H9 (cell line): ENCODE measurements around the gene PRR16. TPM values are rescaled to one million over a fixed set of nuclear protein-coding genes. Genes with fewer than 3 reads are reported as not detected.

Experiments used
- DNase-seq: peaks from one replicate; pipeline ENCODE4 v3.0.0-alpha.2; 2017
- H2AFZ ChIP-seq: one replicate; pipeline ENCODE4 v1.6.1; 2013; ENCODE audit warnings: mild to moderate bottlenecking, low read length, control low read depth, moderate library complexity
- H2AK5ac ChIP-seq: 2 replicates; pipeline ENCODE4 v1.6.1; 2013; ENCODE audit warnings: low read length, control low read depth, mixed read lengths; ENCODE audit not compliant: insufficient read length
- H2BK120ac ChIP-seq: one replicate; pipeline ENCODE4 v1.6.1; 2013; ENCODE audit warnings: low read depth, mild to moderate bottlenecking, low read length, control low read depth, inconsistent platforms; ENCODE audit not compliant: poor library complexity, severe bottlenecking
- H2BK12ac ChIP-seq: 2 replicates; pipeline ENCODE4 v1.6.1; 2013; ENCODE audit warnings: low read length, control low read depth, mixed read lengths, low read depth; ENCODE audit not compliant: insufficient read length
- H2BK15ac ChIP-seq: 2 replicates; pipeline ENCODE4 v1.6.1; 2013; ENCODE audit warnings: low read depth, low read length, control low read depth
- H2BK20ac ChIP-seq: one replicate; pipeline ENCODE4 v1.6.1; 2013; ENCODE audit warnings: low read depth, mild to moderate bottlenecking, low read length, control low read depth, inconsistent platforms; ENCODE audit not compliant: poor library complexity, severe bottlenecking
- H2BK5ac ChIP-seq: 2 replicates; pipeline ENCODE4 v1.6.1; 2013; ENCODE audit warnings: low read length, control low read depth, mixed read lengths; ENCODE audit not compliant: insufficient read length
- H3K14ac ChIP-seq: 2 replicates; pipeline ENCODE4 v1.6.1; 2013; ENCODE audit warnings: low read length, control low read depth; ENCODE audit not compliant: insufficient read depth
- H3K18ac ChIP-seq: 2 replicates; pipeline ENCODE4 v1.6.1; 2013; ENCODE audit warnings: low read depth, mild to moderate bottlenecking, mixed read lengths, low read length, control low read depth; ENCODE audit not compliant: insufficient read length
- H3K23ac ChIP-seq: 2 replicates; pipeline ENCODE4 v1.6.1; 2013; ENCODE audit warnings: low read length, control low read depth, mixed read lengths, low read depth; ENCODE audit not compliant: insufficient read length
- H3K23me2 ChIP-seq: 2 replicates; pipeline ENCODE4 v1.6.1; 2013; ENCODE audit warnings: low read depth, mild to moderate bottlenecking, mixed read lengths, low read length, control low read depth; ENCODE audit not compliant: insufficient read length, poor library complexity, severe bottlenecking
- H3K27ac ChIP-seq: 2 replicates; pipeline ENCODE4 v1.5.1; 2013; ENCODE audit warnings: low read length, control low read depth, mixed read lengths, low read depth; ENCODE audit not compliant: insufficient read length
- H3K27me3 ChIP-seq: 2 replicates; pipeline ENCODE4 v1.6.1; 2013; ENCODE audit warnings: low read length, control low read depth, inconsistent platforms; ENCODE audit not compliant: insufficient read depth
- H3K4ac ChIP-seq: 2 replicates; pipeline ENCODE4 v1.6.1; 2013; ENCODE audit warnings: low read depth, mild to moderate bottlenecking, control low read depth, inconsistent platforms, low read length, moderate library complexity
- H3K4me1 ChIP-seq: 2 replicates; pipeline ENCODE4 v1.6.1; 2013; ENCODE audit warnings: low read length, control low read depth, inconsistent platforms; ENCODE audit not compliant: insufficient read depth
- H3K4me2 ChIP-seq: 2 replicates; pipeline ENCODE4 v1.6.1; 2013; ENCODE audit warnings: low read length, control low read depth, mixed read lengths; ENCODE audit not compliant: insufficient read length, insufficient read depth
- H3K56ac ChIP-seq: 2 replicates; pipeline ENCODE4 v1.6.1; 2013; ENCODE audit warnings: low read depth, mild to moderate bottlenecking, mixed read lengths, low read length, control low read depth; ENCODE audit not compliant: insufficient read length
- H3K79me1 ChIP-seq: 2 replicates; pipeline ENCODE4 v1.6.1; 2013; ENCODE audit warnings: low read depth, mild to moderate bottlenecking, moderate library complexity, low read length, control low read depth, inconsistent platforms; ENCODE audit not compliant: insufficient read depth, poor library complexity, severe bottlenecking
- H3K79me2 ChIP-seq: 2 replicates; pipeline ENCODE4 v1.6.1; 2013; ENCODE audit warnings: low read length, control low read depth, inconsistent platforms; ENCODE audit not compliant: insufficient read depth
- H3K9ac ChIP-seq: 2 replicates; pipeline ENCODE4 v1.6.1; 2013; ENCODE audit warnings: low read length, control low read depth, mixed read lengths; ENCODE audit not compliant: insufficient read length; ENCODE audit errors: extremely low read depth
- H3K9me3 ChIP-seq: one replicate; pipeline ENCODE4 v1.6.1; 2013; ENCODE audit warnings: low read depth, low read length, inconsistent platforms; ENCODE audit not compliant: control insufficient read depth
- H3T11ph ChIP-seq: one replicate; pipeline ENCODE4 v1.6.1; 2013; ENCODE audit warnings: mild to moderate bottlenecking, low read length, control low read depth, inconsistent platforms
- H4K20me1 ChIP-seq: one replicate; pipeline ENCODE4 v1.6.1; 2013; ENCODE audit not compliant: control insufficient read depth, insufficient read length, insufficient read depth
- H4K5ac ChIP-seq: 2 replicates; pipeline ENCODE4 v1.6.1; 2013; ENCODE audit warnings: low read depth, mild to moderate bottlenecking, mixed read lengths, low read length, control low read depth; ENCODE audit not compliant: insufficient read length
- H4K8ac ChIP-seq: replicated peaks from 2 replicates; pipeline ENCODE4 v1.6.1; 2013; ENCODE audit warnings: low read length, control low read depth, mixed read lengths, low read depth; ENCODE audit not compliant: insufficient read length
- H4K91ac ChIP-seq: 2 replicates; pipeline ENCODE4 v1.6.1; 2013; ENCODE audit warnings: low read depth, mild to moderate bottlenecking, moderate library complexity, mixed read lengths, low read length, control low read depth; ENCODE audit not compliant: insufficient read length
- H3K27ac Mint-ChIP-seq, 3 experiments: 2 replicates in 2 of 3; 3 replicates in 1 of 3; pipeline ENCODE4 v1.8.0; 2020 to 2021; ENCODE audit warnings: mixed read lengths in 3 of 3, mild to moderate bottlenecking in 1 of 3, moderate library complexity in 1 of 3
- H3K27me3 Mint-ChIP-seq: 2 replicates; pipeline ENCODE4 v1.8.0; 2021; ENCODE audit warnings: low read depth, mild to moderate bottlenecking, moderate library complexity, mixed read lengths
- H3K36me3 Mint-ChIP-seq, 3 experiments: 2 replicates in 2 of 3; 3 replicates in 1 of 3; pipeline ENCODE4 v1.8.0; 2020 to 2021; ENCODE audit warnings: low read depth in 3 of 3, mixed read lengths in 3 of 3; ENCODE audit not compliant: insufficient read depth in 1 of 3
- H3K4me1 Mint-ChIP-seq, 2 experiments: 2 replicates each; pipeline ENCODE4 v1.8.0; 2020; ENCODE audit warnings: mixed read lengths in 2 of 2
- H3K4me3 Mint-ChIP-seq, 2 experiments: 2 replicates in 1 of 2; 3 replicates in 1 of 2; pipeline ENCODE4 v1.8.0; 2020 to 2021; ENCODE audit warnings: mild to moderate bottlenecking in 2 of 2, mixed read lengths in 2 of 2, moderate library complexity in 1 of 2
- H3K9me3 Mint-ChIP-seq, 2 experiments: 2 replicates in 1 of 2; 3 replicates in 1 of 2; pipeline ENCODE4 v1.8.0; 2020; ENCODE audit warnings: mild to moderate bottlenecking in 2 of 2, mixed read lengths in 2 of 2, moderate library complexity in 1 of 2
- WGBS: extraction: QIAGEN DNeasy Blood & Tissue Kit; methylation state at CpG from one replicate; pipeline ENCODE4 v1.1.7; 2013; ENCODE audit warnings: missing lambda C conversion rate, low lambda C conversion rate, mixed read lengths; ENCODE audit not compliant: insufficient read length; ENCODE audit errors: extremely low coverage; 5-methylcytosine and 5-hydroxymethylcytosine counted together
- total RNA-seq: library from RNA; stranded (reverse); gene quantifications from 2 replicates; pipeline ENCODE4 v1.2.1, GENCODE V29; 2021
- TF ChIP-seq, protein P1 (sequence below): fragments of 200-600 bp; sonication (generic); conservative IDR thresholded peaks from 3 replicates; pipeline ENCODE4 v1.8.0; 2021; ENCODE audit warnings: antibody characterized with exemption, mild to moderate bottlenecking

The PRR16 gene
- total RNA-seq, 1 experiment from 2014 or later = 0.13 TPM

DNA sequence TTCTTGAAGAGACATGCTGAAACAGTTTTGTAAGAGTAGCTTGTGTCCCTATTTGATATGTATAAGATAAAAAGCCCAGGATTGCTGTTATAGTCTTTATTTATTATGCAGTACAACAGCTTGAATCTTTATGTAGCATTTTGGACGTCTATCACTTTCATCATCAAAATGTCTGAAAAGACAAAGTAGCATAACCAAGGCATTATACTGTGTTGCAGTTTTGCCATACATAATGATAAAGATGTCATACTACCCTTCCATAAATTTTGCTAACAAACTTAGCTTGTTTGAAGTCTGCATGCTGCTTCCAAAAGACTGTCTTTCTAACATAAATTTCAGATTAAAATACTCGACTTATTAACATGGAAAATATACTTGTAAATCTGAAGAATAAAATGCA lies 127.8 kb downstream of the PRR16 start:
- H2BK5ac ChIP-seq = no peak overlapping the region
- Mint-ChIP-seq H3K9me3 (no peaks in the 10 kb centered on the region), H3K4me1 (no peaks in the 10 kb centered on the region), H3K27me3 (no peaks in the 10 kb centered on the region; the same call in 1 of the 2 replicates), H3K27ac (no peak overlapping the region), H3K36me3 (no peaks in the 10 kb centered on the region), H3K4me3 (no peak overlapping the region)
- no peak overlapping the region for H3K56ac ChIP-seq
- H3K4me2 ChIP-seq = no peak overlapping the region
- no peak for DNase-seq
- no peaks in the 10 kb centered on the region for H4K20me1 ChIP-seq
- H3K79me2 ChIP-seq = no peaks in the 10 kb centered on the region
- no peak overlapping the region for H3T11ph ChIP-seq
- no peaks in the 10 kb centered on the region for H3K27me3 ChIP-seq
- H3K79me1 ChIP-seq = no peaks in the 10 kb centered on the region
- H2BK15ac ChIP-seq = no peak overlapping the region
- H3K18ac ChIP-seq = no peak overlapping the region
- WGBS = no CpG with 5 or more reads among the region's 2 CpGs
- no peak overlapping the region for H3K9ac ChIP-seq
- H3K14ac ChIP-seq = no peak overlapping the region
- no peaks in the 10 kb centered on the region for H3K23me2 ChIP-seq
- no peak overlapping the region for H3K23ac ChIP-seq
- H3K4me1 ChIP-seq = no peaks in the 10 kb centered on the region
- TF ChIP-seq, protein P1, sequence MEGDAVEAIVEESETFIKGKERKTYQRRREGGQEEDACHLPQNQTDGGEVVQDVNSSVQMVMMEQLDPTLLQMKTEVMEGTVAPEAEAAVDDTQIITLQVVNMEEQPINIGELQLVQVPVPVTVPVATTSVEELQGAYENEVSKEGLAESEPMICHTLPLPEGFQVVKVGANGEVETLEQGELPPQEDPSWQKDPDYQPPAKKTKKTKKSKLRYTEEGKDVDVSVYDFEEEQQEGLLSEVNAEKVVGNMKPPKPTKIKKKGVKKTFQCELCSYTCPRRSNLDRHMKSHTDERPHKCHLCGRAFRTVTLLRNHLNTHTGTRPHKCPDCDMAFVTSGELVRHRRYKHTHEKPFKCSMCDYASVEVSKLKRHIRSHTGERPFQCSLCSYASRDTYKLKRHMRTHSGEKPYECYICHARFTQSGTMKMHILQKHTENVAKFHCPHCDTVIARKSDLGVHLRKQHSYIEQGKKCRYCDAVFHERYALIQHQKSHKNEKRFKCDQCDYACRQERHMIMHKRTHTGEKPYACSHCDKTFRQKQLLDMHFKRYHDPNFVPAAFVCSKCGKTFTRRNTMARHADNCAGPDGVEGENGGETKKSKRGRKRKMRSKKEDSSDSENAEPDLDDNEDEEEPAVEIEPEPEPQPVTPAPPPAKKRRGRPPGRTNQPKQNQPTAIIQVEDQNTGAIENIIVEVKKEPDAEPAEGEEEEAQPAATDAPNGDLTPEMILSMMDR = no peak
- no peak overlapping the region for H2BK20ac ChIP-seq
- H3K4ac ChIP-seq = no peak overlapping the region
- no peak overlapping the region for H2AK5ac ChIP-seq
- H4K8ac ChIP-seq = no peak overlapping the region
- H4K91ac ChIP-seq = no peak overlapping the region
- no peak overlapping the region for H3K27ac ChIP-seq
- no peaks in the 10 kb centered on the region for H3K9me3 ChIP-seq
- H2AFZ ChIP-seq = no peak overlapping the region
- H2BK12ac ChIP-seq = no peak overlapping the region
- no peak overlapping the region for H4K5ac ChIP-seq
- H2BK120ac ChIP-seq = no peak overlapping the region
